ENCODE results near the gene VNN1. TPM values are rescaled to one million over a fixed set of nuclear protein-coding genes. Genes with fewer than 3 reads are reported as not detected.

The VNN1 gene
- total and polyA plus RNA-seq, 3 donors from 2014 or later, result 0.16 to 0.54 (median 0.37) TPM

GRCh38 chr6:132728616-132729015 is 14.8 kb upstream of the VNN1 start:
- no peak for TF ChIP-seq CTCF (IDR thresholded peaks at IDR 0.05)
- TF ChIP-seq POLR2A (IDR thresholded peaks at IDR 0.05), result no peak
- DNase-seq, result no peak
- intact Hi-C loops (cut with DNase I; ENCODE audit: low total_unique reads), result no loop called here
- no peaks in the 10 kb centered on the region for H3K4me1 ChIP-seq
- H3K27ac ChIP-seq, result no peak overlapping the region
- no peaks in the 10 kb centered on the region for H3K36me3 ChIP-seq (ENCODE audit: low read depth, missing control alignments)
- 72 to 79% methylated on average over 4 of the region's 4 CpGs for WGBS, 2 donors
- H3K9me3 ChIP-seq, result no peaks in the 10 kb centered on the region
- no peak overlapping the region for H3K4me3 ChIP-seq
- H3K27me3 ChIP-seq, result no peaks in the 10 kb centered on the region

- TF ChIP-seq CTCF (IDR thresholded peaks at IDR 0.05) (no peak), POLR2A (IDR thresholded peaks at IDR 0.05) (no peak)
- WGBS, 2 donors, result 85 to 91% methylated on average over 4 of the region's 4 CpGs
- Histone ChIP-seq H3K27ac (no peak overlapping the region), H3K36me3 (ENCODE audit: low read depth, missing control alignments) (no peaks in the 10 kb centered on the region), H3K9me3 (no peaks in the 10 kb centered on the region), H3K27me3 (no peaks in the 10 kb centered on the region), H3K4me3 (no peak overlapping the region), H3K4me1 (no peaks in the 10 kb centered on the region)
- intact Hi-C loops (cut with DNase I; ENCODE audit: low total_unique reads), result no loop called here
- no peak for DNase-seq
Measured at GRCh38 chr6:132726608-132726975, 12.7 kb upstream of the VNN1 start.

- no peak for DNase-seq
- H3K4me3 ChIP-seq, result no peak overlapping the region
- WGBS, 2 donors, result 65 to 75% methylated on average over 6 of the region's 6 CpGs
- TF ChIP-seq CTCF (IDR thresholded peaks at IDR 0.05) (no peak), POLR2A (IDR thresholded peaks at IDR 0.05) (no peak)
- intact Hi-C loops (cut with DNase I; ENCODE audit: low total_unique reads), result no loop called here
- no peaks in the 10 kb centered on the region for H3K27me3 ChIP-seq
- H3K27ac ChIP-seq, result no peak overlapping the region
- no peaks in the 10 kb centered on the region for H3K9me3 ChIP-seq
- H3K4me1 ChIP-seq, result no peaks in the 10 kb centered on the region
- H3K36me3 ChIP-seq (ENCODE audit: low read depth, missing control alignments), result no peaks in the 10 kb centered on the region
Measured at GRCh38 chr6:132725947-132726607, 12.2 kb upstream of the VNN1 start.

- Histone ChIP-seq H3K27ac (no peak overlapping the region), H3K9me3 (no peaks in the 10 kb centered on the region), H3K4me3 (no peak overlapping the region), H3K4me1 (no peaks in the 10 kb centered on the region), H3K27me3 (no peaks in the 10 kb centered on the region), H3K36me3 (ENCODE audit: low read depth, missing control alignments) (no peaks in the 10 kb centered on the region)
- TF ChIP-seq POLR2A (IDR thresholded peaks at IDR 0.05), result no peak
- DNase-seq, result no peak
- intact Hi-C loops (cut with DNase I; ENCODE audit: low total_unique reads), result no loop called here
- WGBS, 2 donors, result 91 to 94% methylated on average over 6 of the region's 6 CpGs
Measured at GRCh38 chr6:132725471-132725870, 11.6 kb upstream of the VNN1 start.

- intact Hi-C loops (cut with DNase I; ENCODE audit: low total_unique reads), result no loop called here
- DNase-seq, result no peak
- TF ChIP-seq POLR2A (IDR thresholded peaks at IDR 0.05) (no peak), CTCF (IDR thresholded peaks at IDR 0.05) (no peak)
Measured at GRCh38 chr6:132719736-132720448, 6.0 kb upstream of the VNN1 start.

More at GRCh38 chr6:132719736-132720448, 6.0 kb upstream of the VNN1 start:
- H3K4me3 ChIP-seq, result no peak overlapping the region
- no peaks in the 10 kb centered on the region for H3K36me3 ChIP-seq (ENCODE audit: low read depth, missing control alignments)
- no peaks in the 10 kb centered on the region for H3K4me1 ChIP-seq
- no peaks in the 10 kb centered on the region for H3K9me3 ChIP-seq
- no peak overlapping the region for H3K27ac ChIP-seq
- H3K27me3 ChIP-seq, result no peaks in the 10 kb centered on the region
- WGBS, 2 donors, result 89 to 95% methylated on average over 10 of the region's 10 CpGs

Measured in testis (tissue), 3 donors.